Fibroblast of lung (primary cell): ENCODE results near the gene PPAT. TPM values are rescaled to one million over a fixed set of nuclear protein-coding genes. Genes with fewer than 3 reads are reported as not detected.

Experiments used
- DNase-seq, 2 donors: peaks; one replicate each; pipeline versions ENCODE4 v3.0.0 to v3.0.0-alpha.2; 2010; ENCODE audit warnings: low read depth in 2 of 2
- H2AFZ ChIP-seq: 2 replicates; pipeline ENCODE4 v1.5.1; 2012; ENCODE audit warnings: low read length, control low read depth, inconsistent platforms
- H3K27ac ChIP-seq: 2 replicates; pipeline ENCODE4 v1.5.1; 2011; ENCODE audit warnings: low read length, control low read depth; ENCODE audit not compliant: insufficient read depth
- H3K27me3 ChIP-seq: 2 replicates; pipeline ENCODE4 v1.5.1; 2011; ENCODE audit warnings: mild to moderate bottlenecking, low read length; ENCODE audit not compliant: control insufficient read depth, insufficient read depth
- H3K36me3 ChIP-seq: 2 replicates; pipeline ENCODE4 v1.5.1; 2011; ENCODE audit warnings: low read length; ENCODE audit not compliant: control insufficient read depth, insufficient read depth
- H3K4me1 ChIP-seq: 2 replicates; pipeline ENCODE4 v1.5.1; 2011; ENCODE audit warnings: low read length; ENCODE audit not compliant: control insufficient read depth, insufficient read depth; ENCODE audit errors: extremely low read depth
- H3K4me2 ChIP-seq: 2 replicates; pipeline ENCODE4 v1.5.1; 2011; ENCODE audit warnings: low read length, control low read depth; ENCODE audit not compliant: insufficient read depth; ENCODE audit errors: extremely low read depth
- H3K4me3 ChIP-seq, 4 experiments: fragments of 200-600 bp in 1 of 4; sonication (generic) in 1 of 4; replicated peaks in 1 of 4; 2 replicates each; pipeline ENCODE4 v1.5.1; 2011 to 2016; ENCODE audit warnings: low read length in 4 of 4, low read depth in 3 of 4, mild to moderate bottlenecking in 3 of 4, control low read depth in 2 of 4, inconsistent platforms in 1 of 4, mixed read lengths in 1 of 4; ENCODE audit not compliant: insufficient read depth in 1 of 4; ENCODE audit errors: control extremely low read depth in 1 of 4
- H3K79me2 ChIP-seq: 2 replicates; pipeline ENCODE4 v1.5.1; 2012; ENCODE audit warnings: mild to moderate bottlenecking, low read length, inconsistent platforms; ENCODE audit not compliant: control insufficient read depth, insufficient read depth
- H3K9ac ChIP-seq: 2 replicates; pipeline ENCODE4 v1.5.1; 2011; ENCODE audit warnings: mild to moderate bottlenecking, low read length, control low read depth; ENCODE audit not compliant: insufficient read depth
- H3K9me3 ChIP-seq: 2 replicates; pipeline ENCODE4 v1.5.1; 2012; ENCODE audit warnings: low read depth, low read length; ENCODE audit not compliant: control insufficient read depth, insufficient read depth
- H4K20me1 ChIP-seq: 2 replicates; pipeline ENCODE4 v1.5.1; 2011; ENCODE audit warnings: low read length; ENCODE audit not compliant: control insufficient read depth, insufficient read depth; ENCODE audit errors: extremely low read depth
- EZH2 ChIP-seq: IDR thresholded peaks from 2 replicates; pipeline ENCODE4 v1.5.1; 2012; ENCODE audit warnings: low read length, control low read depth, mild to moderate bottlenecking; ENCODE audit errors: missing control alignments
- polyA plus RNA-seq, 2 donors: library from polyadenylated mRNA; depleted of rRNA in 1 of 2; stranded (reverse) in 1 of 2; unstranded in 1 of 2; fragments of >200 nt; gene quantifications; 2 replicates each; pipeline ENCODE4 v1.2.1, GENCODE V29; 2011 to 2012; ENCODE audit warnings: missing spikeins in 1 of 2
- total RNA-seq: library from RNA; depleted of rRNA; stranded (reverse); fragments of >200 nt; gene quantifications from 2 replicates; pipeline ENCODE4 v1.2.1, GENCODE V29; 2014
- TF ChIP-seq, protein P1 (sequence below), 2 donors: IDR thresholded peaks in 1 of 2; conservative IDR thresholded peaks in 1 of 2; 1 replicate in 1 of 2; 2 replicates in 1 of 2; pipeline ENCODE4 v1.5.1; 2011 to 2012; ENCODE audit warnings: low read length in 2 of 2, control low read depth in 1 of 2, inconsistent platforms in 1 of 2, low read depth in 1 of 2, mild to moderate bottlenecking in 1 of 2

PPAT gene
- total and polyA plus RNA-seq, 2 donors (not counting 1 experiment from before 2014, with no cell fraction given) = 8.6 to 14.9 TPM

DNA sequence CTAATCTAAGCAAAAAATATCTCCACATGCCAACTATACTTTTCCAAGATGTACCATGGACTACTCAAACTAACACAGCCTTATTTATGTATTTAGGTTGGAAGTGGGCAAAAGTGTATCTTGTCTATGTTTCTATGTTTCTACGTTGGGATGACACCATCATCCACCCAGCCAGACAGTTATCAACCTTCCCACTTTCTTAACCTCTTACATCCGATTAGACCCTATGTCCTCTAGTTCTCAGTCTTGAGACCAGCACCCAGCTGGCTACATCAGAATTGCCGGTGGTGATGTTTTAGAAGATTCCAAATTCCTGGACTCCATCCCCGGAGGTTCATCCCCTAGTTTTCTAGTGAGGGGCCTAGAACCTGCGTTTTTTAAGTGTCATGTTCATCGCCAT lies 47.1 kb downstream of the PPAT start:
- H3K9me3 ChIP-seq = no peaks in the 10 kb centered on the region
- H3K79me2 ChIP-seq = peaks cover 20% of the 10 kb centered on the region
- no peaks in the 10 kb centered on the region for H4K20me1 ChIP-seq
- H3K4me2 ChIP-seq = peak overlapping the region; percentile 97
- H3K27ac ChIP-seq = peak overlapping the region; percentile 97
- no peaks in the 10 kb centered on the region for H3K36me3 ChIP-seq
- TF ChIP-seq, protein P1, sequence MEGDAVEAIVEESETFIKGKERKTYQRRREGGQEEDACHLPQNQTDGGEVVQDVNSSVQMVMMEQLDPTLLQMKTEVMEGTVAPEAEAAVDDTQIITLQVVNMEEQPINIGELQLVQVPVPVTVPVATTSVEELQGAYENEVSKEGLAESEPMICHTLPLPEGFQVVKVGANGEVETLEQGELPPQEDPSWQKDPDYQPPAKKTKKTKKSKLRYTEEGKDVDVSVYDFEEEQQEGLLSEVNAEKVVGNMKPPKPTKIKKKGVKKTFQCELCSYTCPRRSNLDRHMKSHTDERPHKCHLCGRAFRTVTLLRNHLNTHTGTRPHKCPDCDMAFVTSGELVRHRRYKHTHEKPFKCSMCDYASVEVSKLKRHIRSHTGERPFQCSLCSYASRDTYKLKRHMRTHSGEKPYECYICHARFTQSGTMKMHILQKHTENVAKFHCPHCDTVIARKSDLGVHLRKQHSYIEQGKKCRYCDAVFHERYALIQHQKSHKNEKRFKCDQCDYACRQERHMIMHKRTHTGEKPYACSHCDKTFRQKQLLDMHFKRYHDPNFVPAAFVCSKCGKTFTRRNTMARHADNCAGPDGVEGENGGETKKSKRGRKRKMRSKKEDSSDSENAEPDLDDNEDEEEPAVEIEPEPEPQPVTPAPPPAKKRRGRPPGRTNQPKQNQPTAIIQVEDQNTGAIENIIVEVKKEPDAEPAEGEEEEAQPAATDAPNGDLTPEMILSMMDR (conservative IDR thresholded peaks at IDR 0.05 in 1 of 2, IDR thresholded peaks at IDR 0.05 in 1 of 2; ENCODE audit: low read depth in 1 of 2, low read length in 2 of 2) = no peak
- no peak for TF ChIP-seq EZH2
- peak overlapping the region; percentile 92 for H3K9ac ChIP-seq
- H2AFZ ChIP-seq = peak overlapping the region; percentile 14
- no peaks in the 10 kb centered on the region for H3K4me1 ChIP-seq
- peak overlapping the region; percentile 84 to 99 (median 90) for H3K4me3 ChIP-seq
- no peaks in the 10 kb centered on the region for H3K27me3 ChIP-seq
- DNase-seq = no peak

- Histone ChIP-seq H3K4me1 (no peaks in the 10 kb centered on the region), H3K36me3 (no peaks in the 10 kb centered on the region), H3K27me3 (no peaks in the 10 kb centered on the region), H3K9ac (peak within 1 kb of the TSS; percentile 92), H4K20me1 (no peaks in the 10 kb centered on the region), H3K27ac (peak within 1 kb of the TSS; percentile 97), H2AFZ (peak within 1 kb of the TSS; percentile 87), H3K4me3 (peak within 1 kb of the TSS; percentile 84 to 99 (median 90)), H3K4me2 (peak within 1 kb of the TSS; percentile 97), H3K9me3 (no peaks in the 10 kb centered on the region), H3K79me2 (peaks cover 20% of the 10 kb centered on the region)
- DNase-seq = peak; percentile 94 to 96
- TF ChIP-seq EZH2 = no peak
- TF ChIP-seq, protein P1 (conservative IDR thresholded peaks at IDR 0.05 in 1 of 2, IDR thresholded peaks at IDR 0.05 in 1 of 2; ENCODE audit: low read depth in 1 of 2, low read length in 2 of 2) = no peak
These were observed 48.1 kb downstream of the PPAT start, which contains the start of gene AASDH for GRCh38 chr4:56387023-56388001. TSS of gene AASDH (minus strand) at chr4:56387491. CDS start at chr4:56384299, 3,192 bp downstream.

- H3K4me3 ChIP-seq = peak overlapping the region; percentile 3 to 99 (median 34)
- H2AFZ ChIP-seq = no peak overlapping the region
- H3K9me3 ChIP-seq = no peaks in the 10 kb centered on the region
- peak overlapping the region; percentile 58 for H3K4me2 ChIP-seq
- no peaks in the 10 kb centered on the region for H3K4me1 ChIP-seq
- no peak for TF ChIP-seq EZH2
- TF ChIP-seq, protein P1 (conservative IDR thresholded peaks at IDR 0.05 in 1 of 2, IDR thresholded peaks at IDR 0.05 in 1 of 2; ENCODE audit: low read depth in 1 of 2, low read length in 2 of 2) = no peak
- peaks cover 20% of the 10 kb centered on the region for H3K79me2 ChIP-seq
- H3K36me3 ChIP-seq = no peaks in the 10 kb centered on the region
- no peak overlapping the region for H3K9ac ChIP-seq
- DNase-seq = no peak
- no peaks in the 10 kb centered on the region for H3K27me3 ChIP-seq
- H3K27ac ChIP-seq = peak overlapping the region; percentile 47
- H4K20me1 ChIP-seq = no peaks in the 10 kb centered on the region
These were observed 49.3 kb downstream of the PPAT start for GRCh38 chr4:56386091-56386490.
